Activated T-helper 17 cell treated with anti-CD3 and anti-CD28 coated beads, Interleukin-2, amount 50 U/mL, for 72 hours (primary cell): ENCODE results near the gene GJB1. TPM values are rescaled to one million over a fixed set of nuclear protein-coding genes. Genes with fewer than 3 reads are reported as not detected.

Source experiments
- ATAC-seq: fragments of 150-1000 bp; cut with Tn5 transposase; replicated peaks from 2 replicates; pipeline ENCODE4 v1.10.0; 2021; ENCODE audit warnings: mild to moderate bottlenecking, moderate library complexity
- H3K27ac Mint-ChIP-seq: one replicate; pipeline ENCODE4 v1.8.0; 2022; ENCODE audit warnings: mixed read lengths
- H3K27me3 Mint-ChIP-seq: one replicate; pipeline ENCODE4 v1.8.0; 2022; ENCODE audit warnings: mixed read lengths
- H3K36me3 Mint-ChIP-seq: one replicate; pipeline ENCODE4 v1.8.0; 2022; ENCODE audit warnings: low read depth, mild to moderate bottlenecking, mixed read lengths
- H3K4me1 Mint-ChIP-seq: one replicate; pipeline ENCODE4 v1.8.0; 2022; ENCODE audit warnings: mixed read lengths
- H3K4me3 Mint-ChIP-seq: one replicate; pipeline ENCODE4 v1.8.0; 2022; ENCODE audit warnings: mild to moderate bottlenecking, mixed read lengths
- H3K9me3 Mint-ChIP-seq: one replicate; pipeline ENCODE4 v1.8.0; 2022; ENCODE audit warnings: mixed read lengths
- total RNA-seq, 2 donors: library from RNA; stranded (reverse); gene quantifications; one replicate each; pipeline ENCODE4 v1.2.3, GENCODE V29; 2022

GJB1 gene
- total RNA-seq, 2 donors from 2014 or later = 0.21 TPM; not detected in 1

- Mint-ChIP-seq H3K4me3 (no peak overlapping the region), H3K4me1 (no peaks in the 10 kb centered on the region), H3K27ac (no peak overlapping the region), H3K27me3 (no peaks in the 10 kb centered on the region), H3K9me3 (no peaks in the 10 kb centered on the region), H3K36me3 (no peaks in the 10 kb centered on the region)
- ATAC-seq = no peak
Observed at GRCh38 chrX:71227370-71228062, 4.5 kb downstream of the GJB1 start.

GRCh38 chrX:71228063-71228642 lies 5.1 kb downstream of the GJB1 start:
- Mint-ChIP-seq H3K36me3 (no peaks in the 10 kb centered on the region), H3K4me3 (no peak overlapping the region), H3K27me3 (no peaks in the 10 kb centered on the region), H3K9me3 (no peaks in the 10 kb centered on the region), H3K27ac (no peak overlapping the region), H3K4me1 (no peaks in the 10 kb centered on the region)
- ATAC-seq = no peak

- ATAC-seq = no peak
- H3K27me3 Mint-ChIP-seq = no peaks in the 10 kb centered on the region
- H3K27ac Mint-ChIP-seq = no peak overlapping the region
- H3K9me3 Mint-ChIP-seq = no peaks in the 10 kb centered on the region
- H3K4me1 Mint-ChIP-seq = no peaks in the 10 kb centered on the region
- no peak overlapping the region for H3K4me3 Mint-ChIP-seq
- peaks cover 8% of the 10 kb centered on the region for H3K36me3 Mint-ChIP-seq
Observed at GRCh38 chrX:71235482-71235881, 12.5 kb downstream of the GJB1 start.

- ATAC-seq = no peak
- no peak overlapping the region for H3K4me3 Mint-ChIP-seq
- peaks cover 21% of the 10 kb centered on the region for H3K36me3 Mint-ChIP-seq
- H3K9me3 Mint-ChIP-seq = no peaks in the 10 kb centered on the region
- no peak overlapping the region for H3K27ac Mint-ChIP-seq
- H3K27me3 Mint-ChIP-seq = no peaks in the 10 kb centered on the region
- H3K4me1 Mint-ChIP-seq = no peaks in the 10 kb centered on the region
Observed at GRCh38 chrX:71236836-71237235, 13.8 kb downstream of the GJB1 start.

GRCh38 chrX:71239781-71240180 lies 16.8 kb downstream of the GJB1 start:
- no peaks in the 10 kb centered on the region for H3K27me3 Mint-ChIP-seq
- H3K27ac Mint-ChIP-seq = no peak overlapping the region
- peaks cover 51% of the 10 kb centered on the region for H3K36me3 Mint-ChIP-seq
- no peaks in the 10 kb centered on the region for H3K4me1 Mint-ChIP-seq
- no peak overlapping the region for H3K4me3 Mint-ChIP-seq
- no peak for ATAC-seq
- H3K9me3 Mint-ChIP-seq = no peaks in the 10 kb centered on the region

- Mint-ChIP-seq H3K4me3 (no peak overlapping the region), H3K36me3 (peaks cover 59% of the 10 kb centered on the region)
Observed at GRCh38 chrX:71241301-71241700, 18.3 kb downstream of the GJB1 start.

GRCh38 chrX:71244359-71245128 lies 21.5 kb downstream of the GJB1 start:
- no peaks in the 10 kb centered on the region for H3K4me1 Mint-ChIP-seq
- ATAC-seq = no peak
- H3K27ac Mint-ChIP-seq = no peak overlapping the region
- peaks cover 87% of the 10 kb centered on the region for H3K36me3 Mint-ChIP-seq
- no peaks in the 10 kb centered on the region for H3K9me3 Mint-ChIP-seq
- H3K4me3 Mint-ChIP-seq = no peak overlapping the region
- no peaks in the 10 kb centered on the region for H3K27me3 Mint-ChIP-seq

More at GRCh38 chrX:71241301-71241700, 18.3 kb downstream of the GJB1 start:
- H3K27me3 Mint-ChIP-seq = no peaks in the 10 kb centered on the region
- H3K27ac Mint-ChIP-seq = no peak overlapping the region
- no peaks in the 10 kb centered on the region for H3K4me1 Mint-ChIP-seq
- ATAC-seq = no peak
- H3K9me3 Mint-ChIP-seq = no peaks in the 10 kb centered on the region

- H3K4me1 Mint-ChIP-seq = no peaks in the 10 kb centered on the region
- no peak overlapping the region for H3K27ac Mint-ChIP-seq
- H3K4me3 Mint-ChIP-seq = no peak overlapping the region
- no peaks in the 10 kb centered on the region for H3K27me3 Mint-ChIP-seq
- no peak for ATAC-seq
- H3K9me3 Mint-ChIP-seq = no peaks in the 10 kb centered on the region
- peaks cover 88% of the 10 kb centered on the region for H3K36me3 Mint-ChIP-seq
Observed at GRCh38 chrX:71245159-71245558, 22.1 kb downstream of the GJB1 start.

GRCh38 chrX:71250841-71251240 lies 27.8 kb downstream of the GJB1 start:
- H3K4me3 Mint-ChIP-seq = peak overlapping the region; percentile 74
- no peaks in the 10 kb centered on the region for H3K27me3 Mint-ChIP-seq
- ATAC-seq = no peak
- peaks cover 36% of the 10 kb centered on the region for H3K36me3 Mint-ChIP-seq
- no peaks in the 10 kb centered on the region for H3K9me3 Mint-ChIP-seq
- H3K27ac Mint-ChIP-seq = no peak overlapping the region
- peaks cover 9% of the 10 kb centered on the region for H3K4me1 Mint-ChIP-seq

GRCh38 chrX:71251466-71251973 lies 28.5 kb downstream of the GJB1 start:
- H3K27ac Mint-ChIP-seq = no peak overlapping the region
- peak; percentile 26 for ATAC-seq
- H3K4me1 Mint-ChIP-seq = peaks cover 9% of the 10 kb centered on the region
- peaks cover 34% of the 10 kb centered on the region for H3K36me3 Mint-ChIP-seq
- no peaks in the 10 kb centered on the region for H3K27me3 Mint-ChIP-seq
- H3K9me3 Mint-ChIP-seq = no peaks in the 10 kb centered on the region
- peak overlapping the region; percentile 74 for H3K4me3 Mint-ChIP-seq

GRCh38 chrX:71252221-71252620 lies 29.2 kb downstream of the GJB1 start:
- Mint-ChIP-seq H3K4me1 (peaks cover 9% of the 10 kb centered on the region), H3K27me3 (no peaks in the 10 kb centered on the region), H3K36me3 (peaks cover 29% of the 10 kb centered on the region), H3K27ac (no peak overlapping the region), H3K9me3 (no peaks in the 10 kb centered on the region), H3K4me3 (peak overlapping the region; percentile 74)
- no peak for ATAC-seq

- Mint-ChIP-seq H3K4me1 (peaks cover 9% of the 10 kb centered on the region), H3K4me3 (peak overlapping the region; percentile 74), H3K27ac (peak overlapping the region; percentile 75), H3K27me3 (no peaks in the 10 kb centered on the region), H3K9me3 (no peaks in the 10 kb centered on the region), H3K36me3 (peaks cover 19% of the 10 kb centered on the region)
- ATAC-seq = no peak
Observed at GRCh38 chrX:71253253-71254091, 30.4 kb downstream of the GJB1 start.

GRCh38 chrX:71254092-71254963 lies 31.3 kb downstream of the GJB1 start, which contains the start of gene ZMYM3:
ZMYM3 (minus strand) TSS chrX:71254140; CDS start chrX:71253255, 885 bp downstream.
- peaks cover 10% of the 10 kb centered on the region for H3K36me3 Mint-ChIP-seq
- peak within 1 kb of the TSS; percentile 74 for H3K4me3 Mint-ChIP-seq
- H3K9me3 Mint-ChIP-seq = no peaks in the 10 kb centered on the region
- no peaks in the 10 kb centered on the region for H3K27me3 Mint-ChIP-seq
- ATAC-seq = peak; percentile 72
- peaks cover 9% of the 10 kb centered on the region for H3K4me1 Mint-ChIP-seq
- peak within 1 kb of the TSS; percentile 75 for H3K27ac Mint-ChIP-seq
